Right lobe of liver (tissue), 6 donors: ENCODE results near the gene TMEM121. TPM values are rescaled to one million over a fixed set of nuclear protein-coding genes. Genes with fewer than 3 reads are reported as not detected.
A peak's percentile ranks its signal among the peaks of the same experiment; 100 is the strongest.

ENCODE experiments used
- ATAC-seq, 4 donors: fragments of 200-7000 bp; cut with Tn5 transposase; one replicate each; pipeline ENCODE4 v1.9.1; 2020; ENCODE audit warnings: mild to moderate bottlenecking in 4 of 4, moderate library complexity in 4 of 4
- DNase-seq, 3 donors: peaks; one replicate each; pipeline ENCODE4 v3.0.0-alpha.2; 2020
- H3K27ac ChIP-seq, 3 donors: fragments of 200-600 bp; one replicate each; pipeline ENCODE4 v1.8.0; 2022
- H3K27me3 ChIP-seq, 2 donors: fragments of 200-600 bp; one replicate each; pipeline ENCODE4 v1.8.0; 2022
- H3K36me3 ChIP-seq, 4 donors: fragments of 200-600 bp; sonication (generic) in 1 of 4; one replicate each; pipeline versions ENCODE4 v1.5.1 to v1.8.0; 2017 to 2022; ENCODE audit warnings: control low read depth in 1 of 4
- H3K4me1 ChIP-seq, 4 donors: fragments of 200-600 bp; sonication (generic) in 1 of 4; one replicate each; pipeline versions ENCODE4 v1.5.1 to v1.8.0; 2017 to 2022; ENCODE audit warnings: control low read depth in 1 of 4
- H3K4me3 ChIP-seq, 3 donors: fragments of 200-600 bp; one replicate each; pipeline ENCODE4 v1.8.0; 2022
- H3K9me3 ChIP-seq, 4 donors: fragments of 200-600 bp; sonication (generic) in 1 of 4; one replicate each; pipeline versions ENCODE4 v1.5.1 to v1.8.0; 2017 to 2022; ENCODE audit warnings: control low read depth in 1 of 4
- CTCF ChIP-seq, 4 donors: fragments of 200-600 bp in 3 of 4; fragments of 450-650 bp in 1 of 4; IDR thresholded peaks; one replicate each; pipeline versions ENCODE4 v1.5.1 to v1.8.0; 2016 to 2022; ENCODE audit warnings: antibody characterized with exemption in 4 of 4, mild to moderate bottlenecking in 2 of 4
- POLR2A ChIP-seq: fragments of 450-650 bp; IDR thresholded peaks from one replicate; pipeline ENCODE4 v1.6.1; 2017; ENCODE audit warnings: antibody characterized with exemption, mild to moderate bottlenecking
- WGBS: methylation state at CpG from one replicate; pipeline ENCODE4 v1.1.6; 2018; ENCODE audit warnings: low coverage, low lambda C conversion rate; ENCODE audit not compliant: insufficient coverage; ENCODE audit errors: missing lambda C conversion rate; 5-methylcytosine and 5-hydroxymethylcytosine counted together
- intact Hi-C, 2 donors: fragments of 100-400 bp; cut with DNase I; formaldehyde crosslinking; loops; one replicate each; pipeline versions ENCODE4 v1.11.2 to v1.14.1; 2022
- total RNA-seq, 6 experiments: library from RNA; depleted of rRNA in 2 of 6; stranded (reverse); fragments of >200 nt in 2 of 6; fragmentation: NEBNext Ultra II Directional in 3 of 6; extraction: Animal tissue kit (Norgen Biotek cat#: 25700) in 3 of 6; gene quantifications; one replicate each; pipeline versions ENCODE4 v1.1.0 to v1.2.4, GENCODE V29; 2016 to 2023
- donor health status: DM: no; HTN: yes; CAD: no.
- donor health status: DM: no; HTN: no; CAD: no.
- donor health status: DM: no; HTN: no; CAD: no.
- donor health status: DM: no; HTN: yes; CAD: no.
- donor health status: DM: no; HTN: yes; CAD: no.

The TMEM121 gene
- total RNA-seq, 6 experiments from 2014 or later = 0.74 to 3.2 (median 2.2) TPM

GRCh38 chr14:105536691-105537579 is 10.6 kb downstream of the TMEM121 start:
- H3K27ac ChIP-seq = no peak overlapping the region
- DNase-seq (peak in 1 of 3 donors; percentile 41), ATAC-seq (no peak)
- intact Hi-C loops = no loop called here
- WGBS = 55% methylated on average over 24 of the region's 34 CpGs
- H3K4me3 ChIP-seq = no peak overlapping the region
- no peaks in the 10 kb centered on the region for H3K36me3 ChIP-seq
- no peak for TF ChIP-seq CTCF (IDR thresholded peaks at IDR 0.05)
- no peak for TF ChIP-seq POLR2A
- H3K27me3 ChIP-seq = no peaks in the 10 kb centered on the region
- H3K4me1 ChIP-seq = no peaks in the 10 kb centered on the region
- no peaks in the 10 kb centered on the region for H3K9me3 ChIP-seq

- Histone ChIP-seq H3K4me3 (no peak overlapping the region), H3K27ac (no peak overlapping the region), H3K4me1 (no peaks in the 10 kb centered on the region), H3K9me3 (no peaks in the 10 kb centered on the region), H3K36me3 (no peaks in the 10 kb centered on the region), H3K27me3 (no peaks in the 10 kb centered on the region)
- intact Hi-C loops = no loop called here
- peak; percentile 81 to 91 (median 90) for ATAC-seq
- DNase-seq = peak in 2 of 3 donors; percentile 66 to 68
- 16% methylated on average over 12 of the region's 30 CpGs for WGBS
- TF ChIP-seq POLR2A (no peak), CTCF (IDR thresholded peaks at IDR 0.05) (peak; percentile 79 to 99 (median 98))
Observed at GRCh38 chr14:105537580-105538474, 11.4 kb downstream of the TMEM121 start.

- H3K4me3 ChIP-seq = no peak overlapping the region
- intact Hi-C loops = no loop called here
- H3K27ac ChIP-seq = no peak overlapping the region
- ATAC-seq = no peak
- TF ChIP-seq CTCF (IDR thresholded peaks at IDR 0.05) = no peak
- TF ChIP-seq POLR2A = no peak
- H3K36me3 ChIP-seq = no peaks in the 10 kb centered on the region
- WGBS = 66% methylated on average over 10 of the region's 23 CpGs
- DNase-seq = no peak
- H3K9me3 ChIP-seq = no peaks in the 10 kb centered on the region
- H3K27me3 ChIP-seq = no peaks in the 10 kb centered on the region
- no peaks in the 10 kb centered on the region for H3K4me1 ChIP-seq
Observed at GRCh38 chr14:105538481-105539049, 12.2 kb downstream of the TMEM121 start.

- intact Hi-C loops = no loop called here
- WGBS = 57% methylated on average over 1 of the region's 9 CpGs
- ATAC-seq (no peak), DNase-seq (no peak)
- no peak overlapping the region for H3K27ac ChIP-seq
- H3K27me3 ChIP-seq = no peaks in the 10 kb centered on the region
- no peak for TF ChIP-seq CTCF (IDR thresholded peaks at IDR 0.05)
- no peak for TF ChIP-seq POLR2A
- H3K4me1 ChIP-seq = no peaks in the 10 kb centered on the region
- no peaks in the 10 kb centered on the region for H3K36me3 ChIP-seq
- H3K4me3 ChIP-seq = no peak overlapping the region
- no peaks in the 10 kb centered on the region for H3K9me3 ChIP-seq
Observed at GRCh38 chr14:105540811-105541210, 14.4 kb downstream of the TMEM121 start.
